Esophagus muscularis mucosa (tissue), 4 donors: ENCODE results near the gene ZNF280A. TPM values are rescaled to one million over a fixed set of nuclear protein-coding genes. Genes with fewer than 3 reads are reported as not detected.

Source experiments
- DNase-seq: peaks from one replicate; pipeline ENCODE4 v3.0.0-alpha.2; 2017; ENCODE audit errors: extremely low spot score
- H3K27ac ChIP-seq, 4 donors: fragments of 200-600 bp; sonication (generic); replicated peaks in 1 of 4; 1 replicate in 3 of 4; 2 replicates in 1 of 4; pipeline ENCODE4 v1.5.1; 2016 to 2019; ENCODE audit warnings: mild to moderate bottlenecking in 1 of 4
- H3K27me3 ChIP-seq, 4 donors: fragments of 200-600 bp; sonication (generic); one replicate each; pipeline versions ENCODE4 v1.5.1 to v1.6.0; 2016 to 2019
- H3K36me3 ChIP-seq, 4 donors: fragments of 200-600 bp; sonication (generic); one replicate each; pipeline ENCODE4 v1.5.1; 2016 to 2019
- H3K4me1 ChIP-seq, 4 donors: fragments of 200-600 bp; sonication (generic); one replicate each; pipeline ENCODE4 v1.5.1; 2016 to 2019
- H3K4me3 ChIP-seq, 4 donors: fragments of 200-600 bp; sonication (generic); 1 replicate in 2 of 4; 2 replicates in 2 of 4; pipeline ENCODE4 v1.5.1; 2016 to 2019; ENCODE audit warnings: mild to moderate bottlenecking in 4 of 4, moderate library complexity in 1 of 4
- H3K9me3 ChIP-seq, 4 donors: fragments of 200-600 bp; sonication (generic); 1 replicate in 3 of 4; 2 replicates in 1 of 4; pipeline ENCODE4 v1.5.1; 2016 to 2019
- CTCF ChIP-seq, 3 experiments: fragments of 200-600 bp in 2 of 3; fragments of 450-650 bp in 1 of 3; sonication (generic) in 2 of 3; IDR thresholded peaks; one replicate each; pipeline ENCODE4 v1.5.1; 2017 to 2019; ENCODE audit warnings: antibody characterized with exemption in 3 of 3, mild to moderate bottlenecking in 2 of 3, moderate library complexity in 1 of 3
- EP300 ChIP-seq: sonication (generic); formaldehyde crosslinking; IDR thresholded peaks from one replicate; pipeline ENCODE4 v1.6.1; 2017; ENCODE audit warnings: antibody characterized with exemption
- POLR2A ChIP-seq: fragments of 450-650 bp; IDR thresholded peaks from one replicate; pipeline ENCODE4 v1.6.1; 2017; ENCODE audit warnings: antibody characterized with exemption, moderate library complexity, mild to moderate bottlenecking, low read depth
- POLR2AphosphoS5 ChIP-seq, 2 donors: sonication (generic); formaldehyde crosslinking; IDR thresholded peaks; one replicate each; pipeline ENCODE4 v1.6.1; 2017; ENCODE audit warnings: antibody characterized with exemption in 2 of 2
- WGBS: methylation state at CpG from one replicate; pipeline ENCODE4 v1.1.5; 2018; 5-methylcytosine and 5-hydroxymethylcytosine counted together
- intact Hi-C: fragments of 100-400 bp; cut with DNase I; formaldehyde crosslinking; loops from one replicate; pipeline ENCODE4 v1.15.1; 2023
- total RNA-seq, 4 donors: library from RNA; depleted of rRNA; stranded (reverse); fragments of >200 nt; gene quantifications; one replicate each; pipeline versions ENCODE4 v1.1.0 to v1.2.1, GENCODE V29; 2016

ZNF280A gene
- total RNA-seq, 4 donors from 2014 or later: not detected

- no peak for DNase-seq
- H3K9me3 ChIP-seq: no peaks in the 10 kb centered on the region
- TF ChIP-seq POLR2A (no peak), POLR2AphosphoS5 (IDR thresholded peaks at IDR 0.05) (no peak), CTCF (IDR thresholded peaks at IDR 0.05) (no peak), EP300 (no peak)
- H3K4me1 ChIP-seq: no peaks in the 10 kb centered on the region
- no peak overlapping the region for H3K27ac ChIP-seq
- no peak overlapping the region for H3K4me3 ChIP-seq
- H3K27me3 ChIP-seq: no peaks in the 10 kb centered on the region
- no peaks in the 10 kb centered on the region for H3K36me3 ChIP-seq
- intact Hi-C loops: no loop called here
- WGBS: 92% methylated on average over 6 of the region's 8 CpGs
Measured at GRCh38 chr22:22550789-22551434, 30.8 kb upstream of the ZNF280A start.

GRCh38 chr22:22548910-22549309, 28.8 kb upstream of the ZNF280A start:
- no peak for DNase-seq
- H3K27me3 ChIP-seq: peaks cover 0 to 11% (median 0%) of the 10 kb centered on the region in 4 donors
- TF ChIP-seq POLR2AphosphoS5 (IDR thresholded peaks at IDR 0.05): no peak
- TF ChIP-seq CTCF (IDR thresholded peaks at IDR 0.05): no peak
- no peak for TF ChIP-seq POLR2A
- TF ChIP-seq EP300: no peak
- H3K27ac ChIP-seq: no peak overlapping the region
- no peaks in the 10 kb centered on the region for H3K4me1 ChIP-seq
- intact Hi-C loops: no loop called here
- WGBS: 85% methylated on average over 1 of the region's 1 CpG
- H3K4me3 ChIP-seq: no peak overlapping the region
- no peaks in the 10 kb centered on the region for H3K36me3 ChIP-seq
- no peaks in the 10 kb centered on the region for H3K9me3 ChIP-seq

- TF ChIP-seq POLR2AphosphoS5 (IDR thresholded peaks at IDR 0.05): no peak
- no peak for TF ChIP-seq CTCF (IDR thresholded peaks at IDR 0.05)
- no peak for TF ChIP-seq POLR2A
- TF ChIP-seq EP300: no peak
- Histone ChIP-seq H3K27ac (no peak overlapping the region), H3K27me3 (peaks cover 0 to 11% (median 0%) of the 10 kb centered on the region in 4 donors), H3K4me1 (no peaks in the 10 kb centered on the region), H3K9me3 (no peaks in the 10 kb centered on the region), H3K4me3 (no peak overlapping the region), H3K36me3 (no peaks in the 10 kb centered on the region)
- DNase-seq: no peak
- intact Hi-C loops: no loop called here
- 66% methylated on average over 3 of the region's 9 CpGs for WGBS
Measured at GRCh38 chr22:22548317-22548716, 28.2 kb upstream of the ZNF280A start.

GRCh38 chr22:22547692-22548300, 27.7 kb upstream of the ZNF280A start:
- Histone ChIP-seq H3K27me3 (peaks cover 0 to 11% (median 0%) of the 10 kb centered on the region in 4 donors), H3K9me3 (no peaks in the 10 kb centered on the region), H3K4me1 (no peaks in the 10 kb centered on the region), H3K27ac (no peak overlapping the region), H3K36me3 (no peaks in the 10 kb centered on the region), H3K4me3 (no peak overlapping the region)
- DNase-seq: no peak
- intact Hi-C loops: no loop called here
- WGBS: 70% methylated on average over 2 of the region's 3 CpGs
- TF ChIP-seq EP300 (no peak), POLR2A (no peak), POLR2AphosphoS5 (IDR thresholded peaks at IDR 0.05) (no peak), CTCF (IDR thresholded peaks at IDR 0.05) (no peak)
